ENCODE measurements around the gene SP3. TPM values are rescaled to one million over a fixed set of nuclear protein-coding genes. Genes with fewer than 3 reads are reported as not detected.

The SP3 gene
- total RNA-seq, 1 experiment from 2014 or later, result 139 TPM

DNA sequence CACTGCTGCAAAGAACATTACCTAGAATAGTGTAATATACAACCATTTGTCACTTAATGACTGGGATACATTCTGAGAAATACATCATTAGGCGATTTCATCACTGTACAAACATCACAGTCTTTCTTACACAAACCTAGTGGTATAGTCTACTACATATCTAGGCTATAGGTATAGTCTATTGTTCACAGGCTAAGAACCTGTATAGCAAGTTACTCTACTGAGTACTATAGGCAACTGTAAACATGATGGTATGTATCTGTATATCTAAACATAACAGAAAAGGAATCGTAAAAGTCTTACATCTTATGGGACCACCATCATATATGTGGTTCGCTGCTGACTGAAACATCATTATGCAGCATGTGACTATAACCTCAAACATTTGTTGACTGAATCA, 21.4 kb downstream of the SP3 start:
- Histone ChIP-seq H3K9me3 (ENCODE audit: low read length) (no peaks in the 10 kb centered on the region), H3K9me2 (replicated peaks; ENCODE audit: insufficient read depth, low read length) (no peaks in the 10 kb centered on the region), H2AFZ (ENCODE audit: low read length) (no peak overlapping the region), H3K4me3 (ENCODE audit: low read length) (no peak overlapping the region), H4K20me1 (ENCODE audit: insufficient read depth, low read depth, low read length) (peaks cover 35% of the 10 kb centered on the region), H3K27me3 (ENCODE audit: low read length) (no peaks in the 10 kb centered on the region), H3K79me2 (ENCODE audit: low read length) (peaks cover 99% of the 10 kb centered on the region), H3K36me3 (ENCODE audit: insufficient read depth, low read length) (peaks cover 3% of the 10 kb centered on the region), H3K4me2 (ENCODE audit: low read depth, low read length, poor library complexity, severe bottlenecking) (peak overlapping the region; percentile 46), H3K4me1 (ENCODE audit: low read length) (peaks cover 68% of the 10 kb centered on the region), H3K9ac (ENCODE audit: low read length) (no peak overlapping the region), H3K27ac (ENCODE audit: low read length) (no peak overlapping the region)
- no peak for DNase-seq

GRCh38 chr2:173942861-173943523, 22.2 kb downstream of the SP3 start:
- Histone ChIP-seq H3K27ac (ENCODE audit: low read length) (peak overlapping the region; percentile 79), H3K4me3 (ENCODE audit: low read length) (0 out of 2 replicates have a peak overlapping the region, but pooled peaks have one; percentile 2), H3K4me1 (ENCODE audit: low read length) (peaks cover 71% of the 10 kb centered on the region), H3K36me3 (ENCODE audit: insufficient read depth, low read length) (no peaks in the 10 kb centered on the region; the same call in none of the 2 replicates), H3K9me2 (replicated peaks; ENCODE audit: insufficient read depth, low read length) (no peaks in the 10 kb centered on the region), H4K20me1 (ENCODE audit: insufficient read depth, low read depth, low read length) (peaks cover 36% of the 10 kb centered on the region), H2AFZ (ENCODE audit: low read length) (no peak overlapping the region), H3K9ac (ENCODE audit: low read length) (no peak overlapping the region), H3K4me2 (ENCODE audit: low read depth, low read length, poor library complexity, severe bottlenecking) (peak overlapping the region; percentile 46), H3K9me3 (ENCODE audit: low read length) (no peaks in the 10 kb centered on the region), H3K27me3 (ENCODE audit: low read length) (no peaks in the 10 kb centered on the region), H3K79me2 (ENCODE audit: low read length) (peaks cover 99% of the 10 kb centered on the region)
- DNase-seq, result no peak

DNA sequence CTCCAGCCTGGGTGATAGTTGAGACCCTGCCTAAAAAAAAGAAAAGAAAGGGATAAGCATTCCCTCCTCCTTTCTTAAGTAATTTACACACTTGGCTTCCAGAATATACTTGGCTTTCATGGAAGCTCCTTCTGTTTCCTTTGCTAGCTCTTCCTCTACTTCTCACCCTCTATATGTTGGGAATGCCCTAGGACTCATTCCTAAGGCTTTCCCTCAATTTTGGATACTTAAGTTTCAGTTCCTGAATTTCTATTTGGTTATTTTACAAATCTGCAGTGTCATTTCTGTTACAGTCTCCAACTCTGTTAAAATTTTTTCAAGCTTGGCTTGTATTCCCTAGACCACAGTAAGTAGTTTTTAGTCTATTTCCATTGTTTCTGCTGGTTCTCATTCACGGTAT, 23.6 kb downstream of the SP3 start:
- Histone ChIP-seq H3K4me1 (ENCODE audit: low read length) (peaks cover 82% of the 10 kb centered on the region), H3K9me2 (replicated peaks; ENCODE audit: insufficient read depth, low read length) (no peaks in the 10 kb centered on the region), H3K79me2 (ENCODE audit: low read length) (peaks cover 99% of the 10 kb centered on the region), H3K4me2 (ENCODE audit: low read depth, low read length, poor library complexity, severe bottlenecking) (peak overlapping the region; percentile 46), H3K9ac (ENCODE audit: low read length) (peak overlapping the region; percentile 13; the same call in 1 of the 2 replicates), H2AFZ (ENCODE audit: low read length) (no peak overlapping the region), H3K4me3 (ENCODE audit: low read length) (no peak overlapping the region), H3K36me3 (ENCODE audit: insufficient read depth, low read length) (peaks cover 6% of the 10 kb centered on the region), H3K9me3 (ENCODE audit: low read length) (no peaks in the 10 kb centered on the region), H3K27ac (ENCODE audit: low read length) (peak overlapping the region; percentile 79), H4K20me1 (ENCODE audit: insufficient read depth, low read depth, low read length) (peaks cover 36% of the 10 kb centered on the region), H3K27me3 (ENCODE audit: low read length) (no peaks in the 10 kb centered on the region)
- DNase-seq, result no peak

DNA sequence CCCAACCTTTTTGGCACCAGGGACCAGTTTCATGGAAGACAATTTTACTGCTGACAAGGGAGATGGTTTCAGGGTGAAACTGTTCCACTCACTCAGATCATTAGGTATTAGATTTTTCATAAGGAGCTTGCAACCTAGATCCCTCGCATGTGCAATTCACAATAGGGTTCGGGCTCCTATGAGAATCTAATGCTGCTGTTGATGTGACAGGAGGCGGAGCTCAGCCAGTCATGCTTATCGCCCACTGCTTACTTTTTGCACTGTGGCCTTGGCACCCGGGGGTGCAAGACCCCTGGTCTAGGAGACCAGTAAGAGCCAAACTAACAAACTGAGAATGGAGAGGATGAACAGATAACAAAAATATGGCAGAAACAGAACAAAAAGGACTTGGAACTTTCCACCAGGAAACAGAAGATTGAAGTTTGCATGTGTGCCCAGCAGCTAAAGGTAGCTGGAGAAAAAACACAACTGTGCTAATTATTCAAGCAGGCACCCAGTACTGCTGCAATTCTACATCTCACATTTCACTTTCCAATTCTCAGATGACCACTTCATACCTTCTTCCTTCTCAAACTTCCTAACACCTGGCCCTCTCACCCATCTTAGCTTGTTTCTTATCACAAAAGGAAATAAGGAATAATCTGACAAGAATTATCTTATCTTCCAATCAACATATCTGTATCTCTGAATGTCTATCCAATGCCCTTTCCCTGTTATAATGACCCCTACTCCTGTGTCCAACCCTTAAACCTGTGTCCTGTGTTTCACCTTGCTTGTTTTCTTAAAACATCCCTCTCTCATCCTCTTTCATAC, 24.8 kb downstream of the SP3 start:
- peak overlapping the region; percentile 79 for H3K27ac ChIP-seq (ENCODE audit: low read length)
- peaks cover 76% of the 10 kb centered on the region for H3K4me1 ChIP-seq (ENCODE audit: low read length)
- peaks cover 36% of the 10 kb centered on the region for H4K20me1 ChIP-seq (ENCODE audit: insufficient read depth, low read depth, low read length)
- H3K4me2 ChIP-seq (ENCODE audit: low read depth, low read length, poor library complexity, severe bottlenecking), result peak overlapping the region; percentile 46
- H3K4me3 ChIP-seq (ENCODE audit: low read length), result no peak overlapping the region
- no peak overlapping the region for H2AFZ ChIP-seq (ENCODE audit: low read length)
- H3K36me3 ChIP-seq (ENCODE audit: insufficient read depth, low read length), result peaks cover 9% of the 10 kb centered on the region
- no peak for DNase-seq
- H3K9me3 ChIP-seq (ENCODE audit: low read length), result no peaks in the 10 kb centered on the region
- H3K27me3 ChIP-seq (ENCODE audit: low read length), result no peaks in the 10 kb centered on the region
- H3K79me2 ChIP-seq (ENCODE audit: low read length), result peaks cover 99% of the 10 kb centered on the region
- no peaks in the 10 kb centered on the region for H3K9me2 ChIP-seq (replicated peaks; ENCODE audit: insufficient read depth, low read length)
- no peak overlapping the region for H3K9ac ChIP-seq (ENCODE audit: low read length)

DNA sequence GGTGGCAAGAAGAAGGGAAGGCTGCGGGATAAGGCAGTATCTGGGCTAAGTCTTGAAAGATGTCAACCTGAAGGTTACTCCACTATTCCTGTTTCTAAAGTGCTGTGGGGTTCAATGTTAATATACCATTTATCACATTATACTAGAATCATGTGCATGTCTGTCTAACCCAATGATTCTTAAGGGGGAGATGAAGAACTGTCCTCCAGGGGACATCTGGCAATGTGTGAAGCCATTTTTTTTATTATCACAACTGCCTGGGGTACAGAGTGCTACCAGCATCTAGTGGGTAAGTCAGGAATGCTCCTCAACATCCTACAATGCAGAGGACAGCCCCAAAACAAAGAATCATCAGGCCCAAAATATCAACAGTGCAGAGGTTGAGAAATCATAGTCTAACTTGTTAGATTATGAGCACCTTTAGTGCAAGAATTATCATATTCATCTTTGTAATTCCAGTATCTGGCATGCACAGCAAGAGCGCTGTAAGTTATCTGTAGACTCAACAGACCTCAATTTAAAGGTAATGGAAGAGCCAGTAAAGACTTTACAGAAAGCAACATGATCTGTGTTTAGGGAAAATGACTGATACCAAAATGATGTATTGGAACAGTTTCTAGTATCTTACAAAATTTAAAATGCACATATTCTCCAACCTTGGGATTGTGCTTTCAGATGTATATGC, 26.3 kb downstream of the SP3 start:
- Histone ChIP-seq H3K27ac (ENCODE audit: low read length) (peak overlapping the region; percentile 3; the same call in 1 of the 2 replicates), H3K9me3 (ENCODE audit: low read length) (no peaks in the 10 kb centered on the region), H2AFZ (ENCODE audit: low read length) (no peak overlapping the region), H3K4me3 (ENCODE audit: low read length) (no peak overlapping the region), H3K36me3 (ENCODE audit: insufficient read depth, low read length) (peaks cover 12% of the 10 kb centered on the region), H3K4me1 (ENCODE audit: low read length) (peaks cover 60% of the 10 kb centered on the region), H3K9ac (ENCODE audit: low read length) (no peak overlapping the region), H3K4me2 (ENCODE audit: low read depth, low read length, poor library complexity, severe bottlenecking) (no peak overlapping the region), H3K9me2 (replicated peaks; ENCODE audit: insufficient read depth, low read length) (no peaks in the 10 kb centered on the region), H3K27me3 (ENCODE audit: low read length) (no peaks in the 10 kb centered on the region), H3K79me2 (ENCODE audit: low read length) (peaks cover 99% of the 10 kb centered on the region), H4K20me1 (ENCODE audit: insufficient read depth, low read depth, low read length) (peaks cover 25% of the 10 kb centered on the region)
- DNase-seq, result no peak

DNA sequence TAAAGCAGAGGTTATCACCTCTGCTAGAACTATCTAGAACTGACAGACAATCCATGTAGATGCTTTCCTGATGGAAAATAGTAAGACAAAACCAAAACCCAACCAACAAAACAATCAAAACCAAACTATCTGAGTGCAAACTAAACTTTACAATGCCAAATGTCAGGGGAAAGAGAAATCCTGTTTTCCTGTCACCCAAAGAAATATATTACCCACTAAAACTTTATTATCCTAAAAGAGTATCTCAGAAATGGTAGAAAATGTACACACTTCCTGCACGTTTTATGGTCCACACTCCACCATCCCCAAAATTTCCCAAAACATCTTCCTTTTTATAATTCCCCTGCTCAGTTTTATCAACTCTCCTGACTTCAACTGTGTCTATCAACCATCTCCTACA, 29.9 kb downstream of the SP3 start:
- H3K27ac ChIP-seq (ENCODE audit: low read length), result no peak overlapping the region
- H3K79me2 ChIP-seq (ENCODE audit: low read length), result peaks cover 98% of the 10 kb centered on the region
- H3K27me3 ChIP-seq (ENCODE audit: low read length), result no peaks in the 10 kb centered on the region
- H3K4me2 ChIP-seq (ENCODE audit: low read depth, low read length, poor library complexity, severe bottlenecking), result no peak overlapping the region
- no peak overlapping the region for H3K4me3 ChIP-seq (ENCODE audit: low read length)
- no peaks in the 10 kb centered on the region for H3K9me2 ChIP-seq (replicated peaks; ENCODE audit: insufficient read depth, low read length)
- peaks cover 6% of the 10 kb centered on the region; the same call in 1 of the 2 replicates for H4K20me1 ChIP-seq (ENCODE audit: insufficient read depth, low read depth, low read length)
- no peak overlapping the region for H3K9ac ChIP-seq (ENCODE audit: low read length)
- no peak overlapping the region for H2AFZ ChIP-seq (ENCODE audit: low read length)
- peaks cover 25% of the 10 kb centered on the region for H3K4me1 ChIP-seq (ENCODE audit: low read length)
- H3K36me3 ChIP-seq (ENCODE audit: insufficient read depth, low read length), result peaks cover 19% of the 10 kb centered on the region; the same call in 1 of the 2 replicates
- H3K9me3 ChIP-seq (ENCODE audit: low read length), result no peaks in the 10 kb centered on the region
- no peak for DNase-seq

DNA sequence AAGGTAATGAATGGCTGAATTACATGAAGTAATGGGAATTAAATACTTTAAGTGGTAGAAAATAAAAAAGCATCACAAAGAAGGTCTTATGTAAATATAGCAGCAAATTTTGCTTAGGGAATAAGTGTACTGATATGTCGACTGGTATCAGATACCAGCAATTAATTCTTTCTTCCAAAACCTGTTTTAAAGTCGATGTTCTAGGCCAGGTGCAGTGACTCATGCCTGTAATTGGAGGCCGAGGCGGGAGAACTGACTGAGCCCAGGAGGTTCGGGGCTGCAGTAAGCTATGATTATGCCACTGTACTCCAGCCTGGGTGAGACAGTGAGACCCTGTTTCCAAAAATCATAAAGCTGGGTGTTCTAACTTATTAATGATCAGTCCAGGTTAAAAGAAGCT, 30.3 kb downstream of the SP3 start:
- peaks cover 98% of the 10 kb centered on the region for H3K79me2 ChIP-seq (ENCODE audit: low read length)
- H3K9ac ChIP-seq (ENCODE audit: low read length), result no peak overlapping the region
- H3K9me2 ChIP-seq (replicated peaks; ENCODE audit: insufficient read depth, low read length), result no peaks in the 10 kb centered on the region
- H3K4me3 ChIP-seq (ENCODE audit: low read length), result no peak overlapping the region
- H3K36me3 ChIP-seq (ENCODE audit: insufficient read depth, low read length), result peaks cover 21% of the 10 kb centered on the region; the same call in 1 of the 2 replicates
- peaks cover 6% of the 10 kb centered on the region; the same call in 1 of the 2 replicates for H4K20me1 ChIP-seq (ENCODE audit: insufficient read depth, low read depth, low read length)
- H2AFZ ChIP-seq (ENCODE audit: low read length), result no peak overlapping the region
- H3K27ac ChIP-seq (ENCODE audit: low read length), result no peak overlapping the region
- no peak for DNase-seq
- H3K9me3 ChIP-seq (ENCODE audit: low read length), result no peaks in the 10 kb centered on the region
- H3K27me3 ChIP-seq (ENCODE audit: low read length), result no peaks in the 10 kb centered on the region
- H3K4me1 ChIP-seq (ENCODE audit: low read length), result peaks cover 20% of the 10 kb centered on the region
- no peak overlapping the region for H3K4me2 ChIP-seq (ENCODE audit: low read depth, low read length, poor library complexity, severe bottlenecking)

- H3K9ac ChIP-seq (ENCODE audit: low read length), result no peak overlapping the region
- no peak overlapping the region for H3K4me3 ChIP-seq (ENCODE audit: low read length)
- H3K9me3 ChIP-seq (ENCODE audit: low read length), result no peaks in the 10 kb centered on the region
- H3K27ac ChIP-seq (ENCODE audit: low read length), result no peak overlapping the region
- H3K36me3 ChIP-seq (ENCODE audit: insufficient read depth, low read length), result peaks cover 26% of the 10 kb centered on the region; the same call in 1 of the 2 replicates
- H2AFZ ChIP-seq (ENCODE audit: low read length), result no peak overlapping the region
- DNase-seq, result no peak
- no peaks in the 10 kb centered on the region for H3K27me3 ChIP-seq (ENCODE audit: low read length)
- no peaks in the 10 kb centered on the region for H4K20me1 ChIP-seq (ENCODE audit: insufficient read depth, low read depth, low read length)
- H3K9me2 ChIP-seq (replicated peaks; ENCODE audit: insufficient read depth, low read length), result no peaks in the 10 kb centered on the region
- peaks cover 5% of the 10 kb centered on the region for H3K4me1 ChIP-seq (ENCODE audit: low read length)
- no peak overlapping the region for H3K4me2 ChIP-seq (ENCODE audit: low read depth, low read length, poor library complexity, severe bottlenecking)
- H3K79me2 ChIP-seq (ENCODE audit: low read length), result peaks cover 99% of the 10 kb centered on the region
These were observed 33.4 kb downstream of the SP3 start for GRCh38 chr2:173931751-173932150.
